Small intestine (tissue), 7 donors: ENCODE measurements around the gene HOMER3. TPM values are rescaled to one million over a fixed set of nuclear protein-coding genes. Genes with fewer than 3 reads are reported as not detected.

Experiments
- DNase-seq, 2 donors: peaks; one replicate each; pipeline versions ENCODE4 v3.0.0 to v3.0.0-alpha.2; 2013
- FAIRE-seq: peaks from 2 replicates; lab custom pipeline; 2012; peaks lifted over from hg19 to GRCh38; lab: Jason Lieb, UNC
- H3K27ac ChIP-seq, 3 donors: one replicate each; pipeline ENCODE4 v1.5.1; 2013; ENCODE audit warnings: low read length in 2 of 3, mild to moderate bottlenecking in 2 of 3, control low read depth in 1 of 3, inconsistent platforms in 1 of 3, low read depth in 1 of 3, moderate library complexity in 1 of 3
- H3K27me3 ChIP-seq, 3 donors: one replicate each; pipeline ENCODE4 v1.6.1; 2013; ENCODE audit warnings: low read length in 3 of 3, inconsistent platforms in 1 of 3; ENCODE audit not compliant: control insufficient read depth in 3 of 3, insufficient read depth in 3 of 3
- H3K36me3 ChIP-seq, 3 donors: one replicate each; pipeline ENCODE4 v1.6.1; 2013; ENCODE audit warnings: low read length in 3 of 3, inconsistent platforms in 1 of 3, low read depth in 1 of 3, mild to moderate bottlenecking in 1 of 3, moderate library complexity in 1 of 3; ENCODE audit not compliant: control insufficient read depth in 3 of 3, insufficient read depth in 2 of 3
- H3K4me1 ChIP-seq, 3 donors: one replicate each; pipeline ENCODE4 v1.6.1; 2013; ENCODE audit warnings: low read length in 2 of 3, inconsistent platforms in 1 of 3, low read depth in 1 of 3, mild to moderate bottlenecking in 1 of 3, moderate library complexity in 1 of 3; ENCODE audit not compliant: control insufficient read depth in 3 of 3, insufficient read depth in 2 of 3
- H3K4me3 ChIP-seq, 3 donors: one replicate each; pipeline ENCODE4 v1.5.1; 2013; ENCODE audit warnings: low read length in 3 of 3, control low read depth in 1 of 3, inconsistent platforms in 1 of 3, low read depth in 1 of 3, mild to moderate bottlenecking in 1 of 3, moderate library complexity in 1 of 3
- H3K9me3 ChIP-seq, 2 donors: one replicate each; pipeline ENCODE4 v1.6.1; 2013; ENCODE audit warnings: low read depth in 1 of 2, low read length in 1 of 2; ENCODE audit not compliant: control insufficient read depth in 2 of 2, insufficient read depth in 1 of 2
- WGBS, 3 donors: extraction: QIAGEN DNeasy Blood & Tissue Kit; methylation state at CpG; one replicate each; pipeline ENCODE4 v1.1.7; 2013; 5-methylcytosine and 5-hydroxymethylcytosine counted together
- polyA plus RNA-seq, 4 donors: library from polyadenylated mRNA; stranded (reverse) in 3 of 4; unstranded in 1 of 4; fragments of 200-250 nt in 3 of 4; fragments of 120-200 nt in 1 of 4; gene quantifications; one replicate each; pipeline versions ENCODE4 v1.2.1 to v1.2.3, GENCODE V29; 2013
- donor health status: healthy with polysubstance abuse.
- donor health status: control.
- donor health status: control.
- donor health status: Bipolar disorder and iron deficiency.
- donor health status: healthy.

The HOMER3 gene
- polyA plus RNA-seq, 4 donors: 1.6 to 13.0 (median 10.7) TPM

GRCh38 chr19:18899624-18900560 is 41.1 kb downstream of the HOMER3 start:
- Histone ChIP-seq H3K36me3 (peaks cover 14 to 53% (median 15%) of the 10 kb centered on the region in 3 donors), H3K9me3 (no peaks in the 10 kb centered on the region), H3K4me1 (peaks cover 2 to 12% (median 2%) of the 10 kb centered on the region in 3 donors), H3K4me3 (no peak overlapping the region), H3K27ac (no peak overlapping the region), H3K27me3 (peaks cover 3 to 10% (median 7%) of the 10 kb centered on the region in 3 donors)
- FAIRE-seq (no peak), DNase-seq (no peak)
- WGBS, 3 donors: 86 to 89% (median 89%) methylated on average over 17 to 20 of the region's 20 CpGs

- Histone ChIP-seq H3K27ac (no peak overlapping the region), H3K4me1 (peaks cover 2 to 18% (median 2%) of the 10 kb centered on the region in 3 donors), H3K27me3 (peaks cover 3 to 19% (median 18%) of the 10 kb centered on the region in 3 donors), H3K36me3 (peaks cover 10 to 42% (median 14%) of the 10 kb centered on the region in 3 donors), H3K9me3 (no peaks in the 10 kb centered on the region), H3K4me3 (no peak overlapping the region)
- FAIRE-seq: no peak
- peak in 1 of 2 donors; percentile 65 for DNase-seq
- 57 to 75% (median 69%) methylated on average over 18 of the region's 18 CpGs for WGBS, 3 donors
Observed at GRCh38 chr19:18898607-18899408, 42.2 kb downstream of the HOMER3 start.

GRCh38 chr19:18898081-18898606 is 42.9 kb downstream of the HOMER3 start:
- WGBS, 3 donors: 32 to 52% (median 41%) methylated on average over 18 of the region's 18 CpGs

GRCh38 chr19:18897094-18898029 is 43.7 kb downstream of the HOMER3 start:
- no peak for FAIRE-seq
- H3K36me3 ChIP-seq: peaks cover 5 to 30% (median 5%) of the 10 kb centered on the region in 3 donors

More at GRCh38 chr19:18898081-18898606, 42.9 kb downstream of the HOMER3 start:
- H3K36me3 ChIP-seq: peaks cover 7 to 35% (median 10%) of the 10 kb centered on the region in 3 donors
- H3K27ac ChIP-seq: no peak overlapping the region
- DNase-seq: peak; percentile 44 to 45
- no peaks in the 10 kb centered on the region for H3K9me3 ChIP-seq
- H3K4me3 ChIP-seq: no peak overlapping the region
- peaks cover 7 to 24% (median 22%) of the 10 kb centered on the region in 3 donors for H3K27me3 ChIP-seq
- FAIRE-seq: no peak
- peaks cover 2 to 18% (median 2%) of the 10 kb centered on the region in 3 donors for H3K4me1 ChIP-seq

GRCh38 chr19:18896421-18896841 is 44.6 kb downstream of the HOMER3 start:
- DNase-seq (no peak), FAIRE-seq (no peak)
- H3K36me3 ChIP-seq: peaks cover 5 to 28% (median 5%) of the 10 kb centered on the region in 3 donors
- WGBS, 3 donors: 16 to 20% (median 18%) methylated on average over 22 to 33 of the region's 33 CpGs
- peaks cover 7 to 26% (median 22%) of the 10 kb centered on the region in 3 donors for H3K27me3 ChIP-seq
- peaks cover 2 to 18% (median 2%) of the 10 kb centered on the region in 3 donors for H3K4me1 ChIP-seq
- H3K9me3 ChIP-seq: no peaks in the 10 kb centered on the region
- H3K4me3 ChIP-seq: no peak overlapping the region
- H3K27ac ChIP-seq: no peak overlapping the region

More at GRCh38 chr19:18897094-18898029, 43.7 kb downstream of the HOMER3 start:
- Histone ChIP-seq H3K4me3 (no peak overlapping the region), H3K27me3 (peaks cover 7 to 26% (median 22%) of the 10 kb centered on the region in 3 donors), H3K4me1 (peaks cover 2 to 18% (median 2%) of the 10 kb centered on the region in 3 donors), H3K27ac (no peak overlapping the region), H3K9me3 (no peaks in the 10 kb centered on the region)
- 77 to 89% (median 79%) methylated on average over 25 of the region's 25 CpGs for WGBS, 3 donors
- DNase-seq: no peak

- Histone ChIP-seq H3K27ac (no peak within 1 kb of the TSS), H3K4me1 (peaks cover 2 to 18% (median 2%) of the 10 kb centered on the region in 3 donors), H3K36me3 (peaks cover 5 to 23% (median 5%) of the 10 kb centered on the region in 3 donors), H3K9me3 (no peaks in the 10 kb centered on the region), H3K27me3 (peaks cover 7 to 26% (median 22%) of the 10 kb centered on the region in 3 donors), H3K4me3 (peak within 1 kb of the TSS in 2 of 3 donors; percentile 40 to 43)
- FAIRE-seq (no peak), DNase-seq (peak in 1 of 2 donors; percentile 51)
- WGBS, 3 donors: 1 to 3% (median 2%) methylated on average over 17 to 89 of the region's 89 CpGs
Observed at GRCh38 chr19:18895824-18896341, 45.1 kb downstream of the HOMER3 start, which contains the start of gene CERS1. TSS of gene CERS1 (minus strand) at chr19:18896158. CDS start at chr19:18896072, 86 bp downstream.
